IMR-90 (cell line): ENCODE measurements around the gene DDX27. TPM values are rescaled to one million over a fixed set of nuclear protein-coding genes. Genes with fewer than 3 reads are reported as not detected.

Source experiments
- microRNA-seq, 2 experiments: library from miRNA; stranded (forward) in 1 of 2; unstranded in 1 of 2; fragments of 10-50 nt in 1 of 2; fragments of <30 nt in 1 of 2; gene quantifications in 1 of 2; microRNA quantifications in 1 of 2; one replicate each; pipeline versions ENCODE3 to v1.1.0; 2013 to 2020; ENCODE audit not compliant: insufficient read depth in 1 of 2, insufficient read length in 1 of 2, unreplicated experiment in 1 of 2
- polyA plus RNA-seq, 3 experiments: library from polyadenylated mRNA; depleted of rRNA; stranded (reverse); fragments of >200 nt; gene quantifications; 2 replicates each; pipeline ENCODE4 v1.2.3, GENCODE V29; 2012; ENCODE audit warnings: low replicate concordance in 1 of 3
- small RNA-seq, 5 experiments: library from RNA; depleted of rRNA; stranded (forward); fragments of <200 nt; gene quantifications; one replicate each; pipeline ENCODE3, GENCODE V24; 2012
- total RNA-seq: library from RNA; depleted of rRNA; stranded (reverse); fragments of >200 nt; gene quantifications from 2 replicates; pipeline ENCODE4 v1.2.3, GENCODE V29; 2012; rRNA removed

The DDX27 gene
- total and polyA plus RNA-seq, 2 of the 4 experiments (the other 2 are of a cell fraction), result 33.2 to 36.7 TPM

Small RNA genes within 50 kb of the gene (microRNA-seq; reads per million reads assigned to microRNA genes)
- gene SNORD12B (ENCODE audit: insufficient read depth, insufficient read length), result 16.5 reads per million, percentile 45 among the genes with 10 or more reads in this experiment
- gene SNORD12C (ENCODE audit: insufficient read depth, insufficient read length), result 7.2 reads per million

Small RNA genes within 50 kb of the gene (small RNA-seq; reads per million reads assigned to genes)
- 13.7 to 449 (median 33.7) reads per million in 5 experiments for gene SNORD12B
- 5.5 to 267 (median 71.8) reads per million in 5 experiments for gene SNORD12C

Other genes with a start within 250 kb of the DDX27 start
- 81.7 and 114 TPM in 2 replicates for gene CSE1L, start 173.1 kb upstream of the DDX27 start, total RNA-seq
- gene CSE1L, start 173.1 kb upstream of the DDX27 start, polyA plus RNA-seq (2012; rRNA removed), result 26.4 and 34.3 TPM in 2 replicates
- 35.3 and 43.9 TPM in 2 replicates for gene STAU1, start 31.1 kb upstream of the DDX27 start, total RNA-seq
- gene STAU1, start 31.1 kb upstream of the DDX27 start, polyA plus RNA-seq (2012; rRNA removed), result 44.5 and 50.3 TPM in 2 replicates
- gene ZNFX1, start 58.6 kb downstream of the DDX27 start, total RNA-seq, result 46.7 and 60.9 TPM in 2 replicates
- 8.5 and 10.9 TPM in 2 replicates for gene ZNFX1, start 58.6 kb downstream of the DDX27 start, polyA plus RNA-seq (2012; rRNA removed)